Activated T-helper 9 cell treated with anti-CD3 and anti-CD28 coated beads, Interleukin-2, amount 50 U/mL, for 16 hours (primary cell): ENCODE measurements around the gene ECHDC3.
"Not testable (repeated sequence)": the region's sequence is repeated elsewhere in the genome, so short reads cannot be mapped to it uniquely, and the experiment has no call there.

Source experiments
- DNase-seq: peaks from one replicate; pipeline ENCODE4 v3.0.0-alpha.2; 2020; ENCODE audit warnings: low read depth

The ECHDC3 gene, protein sequence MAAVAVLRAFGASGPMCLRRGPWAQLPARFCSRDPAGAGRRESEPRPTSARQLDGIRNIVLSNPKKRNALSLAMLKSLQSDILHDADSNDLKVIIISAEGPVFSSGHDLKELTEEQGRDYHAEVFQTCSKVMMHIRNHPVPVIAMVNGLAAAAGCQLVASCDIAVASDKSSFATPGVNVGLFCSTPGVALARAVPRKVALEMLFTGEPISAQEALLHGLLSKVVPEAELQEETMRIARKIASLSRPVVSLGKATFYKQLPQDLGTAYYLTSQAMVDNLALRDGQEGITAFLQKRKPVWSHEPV

DNA sequence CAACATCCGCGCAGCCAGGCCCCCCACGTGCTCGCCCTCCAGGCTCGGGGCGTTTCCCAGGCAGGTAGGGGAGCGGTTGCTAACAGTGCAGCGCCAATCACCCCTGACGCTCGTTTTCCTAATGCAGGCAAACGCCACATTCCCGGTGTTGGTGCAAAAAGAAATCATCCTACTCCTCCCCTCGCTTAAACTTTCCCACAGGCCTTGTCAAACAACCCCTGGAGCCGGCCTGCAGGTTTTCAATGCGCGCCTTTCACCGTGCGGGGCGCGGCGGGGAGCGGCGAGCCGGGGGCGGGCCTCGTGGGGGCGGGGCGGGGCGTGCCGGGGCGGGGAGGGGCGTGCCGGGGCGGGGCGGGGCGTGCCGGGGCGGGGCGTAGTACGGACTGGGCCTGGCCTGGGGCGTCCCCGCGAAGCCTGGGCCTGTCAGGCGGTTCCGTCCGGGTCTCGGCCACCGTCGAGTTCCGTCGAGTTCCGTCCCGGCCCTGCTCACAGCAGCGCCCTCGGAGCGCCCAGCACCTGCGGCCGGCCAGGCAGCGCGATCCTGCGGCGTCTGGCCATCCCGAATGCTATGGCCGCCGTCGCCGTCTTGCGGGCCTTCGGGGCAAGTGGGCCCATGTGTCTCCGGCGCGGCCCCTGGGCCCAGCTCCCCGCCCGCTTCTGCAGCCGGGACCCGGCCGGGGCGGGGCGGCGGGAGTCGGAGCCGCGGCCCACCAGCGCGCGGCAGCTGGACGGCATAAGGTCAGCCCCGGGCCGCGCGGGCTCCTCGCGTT lies at the start of gene ECHDC3:
Gene ECHDC3, plus strand, starts transcription at position 374 of the 770 bp plus-strand sequence. Its CDS starts 195 bp downstream, at position 569.
- DNase-seq = peak; percentile 29

DNA sequence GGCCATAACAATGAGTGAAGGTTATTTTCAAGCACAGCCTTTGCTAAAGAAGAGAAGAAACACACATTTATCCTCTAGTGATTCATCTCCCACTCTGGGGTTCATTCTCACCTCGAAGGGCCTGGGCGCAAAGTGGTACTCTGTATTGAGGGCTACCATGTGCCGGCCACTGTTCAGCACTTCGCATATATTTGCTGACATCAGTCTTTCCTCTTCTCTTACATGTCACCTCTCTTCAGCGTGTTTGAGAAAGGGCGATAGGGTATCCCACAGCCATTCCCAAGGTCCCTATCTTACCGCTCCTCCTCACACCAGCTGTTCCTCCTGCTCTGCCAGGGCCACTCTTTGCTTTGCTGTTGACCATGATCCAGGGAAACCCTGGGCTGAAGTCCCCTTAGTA lies 48.8 kb upstream of the ECHDC3 start:
- no peak for DNase-seq

DNA sequence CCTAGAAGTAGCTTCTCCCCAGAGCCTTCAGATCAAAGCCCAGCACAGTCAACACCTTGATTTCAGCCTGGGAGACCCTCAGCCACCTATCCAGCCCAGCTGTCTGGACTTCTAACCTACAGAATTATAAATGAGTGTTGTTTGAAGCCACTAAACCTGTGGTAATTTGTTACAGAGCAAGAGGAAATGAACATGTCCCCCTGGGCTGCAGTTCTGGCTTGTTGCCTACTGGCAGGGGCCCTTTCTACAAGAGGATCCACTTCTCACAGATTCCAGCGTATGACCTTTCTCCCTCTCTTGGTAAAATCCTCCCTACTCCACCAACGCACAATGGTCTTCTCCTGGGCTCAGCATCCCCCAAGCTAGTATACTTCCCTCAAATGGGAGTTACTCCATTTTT lies 46.4 kb upstream of the ECHDC3 start:
- DNase-seq = no peak

DNA sequence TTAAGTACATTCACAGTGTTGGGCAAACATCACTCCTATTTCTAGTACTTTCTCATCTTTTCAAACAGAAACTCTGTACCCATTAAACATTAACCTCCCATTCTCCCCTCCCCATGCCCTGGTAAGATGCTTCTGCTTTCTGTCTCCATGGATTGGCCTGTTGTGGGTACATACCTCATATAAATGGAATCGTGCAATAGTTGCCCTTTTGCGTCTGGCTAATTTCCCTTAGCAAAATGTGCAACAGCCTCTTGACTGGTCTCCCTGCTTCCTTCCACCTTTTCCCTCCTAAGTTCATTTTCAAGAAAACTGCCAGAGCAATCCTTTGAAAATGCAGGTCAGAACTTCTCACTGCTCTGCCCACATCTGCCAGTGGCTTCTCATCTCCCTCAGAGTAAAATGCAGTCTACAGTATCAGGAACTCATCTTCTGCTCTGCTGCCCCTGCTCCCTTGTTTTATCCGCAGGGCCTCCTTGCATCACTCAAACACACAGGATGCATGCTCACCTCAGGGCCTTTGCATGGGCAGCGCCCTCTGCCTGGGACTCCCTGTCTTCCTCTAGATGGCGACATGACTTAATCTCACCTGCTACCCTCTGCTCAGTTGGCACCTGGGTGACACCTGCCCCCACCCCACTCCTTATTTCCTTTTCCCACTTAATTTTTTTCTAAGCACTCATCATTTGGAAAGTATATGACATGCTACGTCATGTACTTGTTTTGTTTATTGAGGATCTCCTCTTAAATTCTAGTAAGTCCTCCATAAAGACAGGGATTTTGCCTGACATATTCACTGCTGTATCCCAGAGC lies 44.3 kb upstream of the ECHDC3 start:
- no peak for DNase-seq

DNA sequence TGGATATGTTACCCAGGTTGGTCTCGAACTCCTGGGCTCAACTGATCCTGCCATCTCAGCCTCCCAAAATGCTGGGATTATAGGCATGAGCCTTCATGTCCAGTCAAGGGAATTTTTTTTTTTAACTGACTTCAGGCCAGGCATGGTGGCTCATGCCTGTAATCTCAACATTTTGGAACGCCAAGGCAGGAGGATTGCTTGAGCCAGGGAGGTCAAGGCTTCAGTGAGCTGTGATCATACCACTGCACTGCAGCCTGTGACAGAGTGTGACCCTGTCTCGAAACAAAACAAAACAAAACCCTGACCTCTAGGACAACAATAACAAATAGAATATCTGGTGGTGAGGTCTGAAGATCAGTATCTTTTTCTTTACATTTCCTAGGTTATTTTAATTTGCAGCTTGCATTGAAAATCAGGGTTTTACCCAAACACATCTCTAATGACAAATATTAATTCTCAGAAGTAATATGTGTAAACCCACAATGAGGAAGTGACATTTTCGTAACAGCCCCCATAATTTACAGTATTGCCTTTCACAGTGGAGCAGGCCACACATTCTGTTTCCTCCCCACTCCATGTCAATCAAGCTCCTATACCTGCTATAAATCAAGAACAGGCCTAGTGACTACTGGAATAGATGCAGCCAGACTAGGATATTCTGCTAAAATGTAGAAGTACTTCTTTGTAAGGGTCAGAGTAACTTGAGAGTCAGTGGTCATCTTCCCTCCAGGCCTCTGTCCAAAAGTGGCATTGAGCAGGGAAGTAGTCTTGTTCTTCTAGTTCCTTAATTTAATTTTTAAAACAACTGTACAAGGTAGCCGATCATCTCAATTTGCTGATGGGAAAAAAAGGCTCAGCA lies 43.3 kb upstream of the ECHDC3 start:
- DNase-seq = no peak

DNA sequence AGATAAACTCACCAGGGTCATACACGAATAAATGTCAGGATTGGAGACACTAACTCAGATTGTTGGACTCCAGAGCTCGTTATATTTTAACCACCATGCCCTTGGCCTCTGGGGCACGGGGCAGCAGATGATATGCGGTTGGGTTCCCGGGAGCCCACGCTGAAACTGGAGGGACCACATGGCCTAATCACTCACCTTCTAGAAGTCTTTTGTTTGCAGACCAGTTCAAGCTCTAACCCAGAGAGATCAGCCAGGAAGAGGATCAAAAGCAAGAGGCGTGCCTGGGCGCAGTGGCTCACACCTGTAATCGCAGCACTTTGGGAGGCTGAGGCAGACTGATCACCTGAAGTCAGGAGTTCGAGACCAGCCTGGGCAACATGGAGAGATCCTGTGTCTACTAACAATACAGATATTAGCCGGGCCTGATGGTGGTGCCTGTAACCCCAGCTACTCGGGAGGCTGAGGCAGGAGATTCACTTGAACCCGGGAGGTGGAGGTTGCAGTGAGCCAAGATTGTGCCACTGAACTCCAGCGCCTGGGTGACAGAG lies 42.6 kb upstream of the ECHDC3 start:
- no peak for DNase-seq

DNA sequence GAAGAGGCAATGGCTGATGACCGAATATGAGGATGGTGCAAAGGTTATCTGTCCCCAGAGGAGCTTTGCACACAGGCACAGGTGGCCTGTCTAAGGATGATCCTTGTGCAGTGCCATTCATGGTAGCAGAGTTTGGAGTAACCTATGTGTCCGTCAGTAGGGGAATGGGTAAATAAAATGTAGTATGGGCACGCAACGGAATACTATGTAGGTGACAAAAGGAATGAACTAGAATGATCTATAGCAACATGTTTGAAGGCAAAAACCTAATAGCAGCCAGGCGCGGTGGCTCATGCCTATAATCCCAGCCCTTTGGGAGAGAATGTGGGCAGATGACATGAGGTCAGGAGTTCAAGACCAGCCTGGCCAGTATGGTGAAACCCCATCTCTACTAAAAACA lies 41.6 kb upstream of the ECHDC3 start:
- DNase-seq = no peak

DNA sequence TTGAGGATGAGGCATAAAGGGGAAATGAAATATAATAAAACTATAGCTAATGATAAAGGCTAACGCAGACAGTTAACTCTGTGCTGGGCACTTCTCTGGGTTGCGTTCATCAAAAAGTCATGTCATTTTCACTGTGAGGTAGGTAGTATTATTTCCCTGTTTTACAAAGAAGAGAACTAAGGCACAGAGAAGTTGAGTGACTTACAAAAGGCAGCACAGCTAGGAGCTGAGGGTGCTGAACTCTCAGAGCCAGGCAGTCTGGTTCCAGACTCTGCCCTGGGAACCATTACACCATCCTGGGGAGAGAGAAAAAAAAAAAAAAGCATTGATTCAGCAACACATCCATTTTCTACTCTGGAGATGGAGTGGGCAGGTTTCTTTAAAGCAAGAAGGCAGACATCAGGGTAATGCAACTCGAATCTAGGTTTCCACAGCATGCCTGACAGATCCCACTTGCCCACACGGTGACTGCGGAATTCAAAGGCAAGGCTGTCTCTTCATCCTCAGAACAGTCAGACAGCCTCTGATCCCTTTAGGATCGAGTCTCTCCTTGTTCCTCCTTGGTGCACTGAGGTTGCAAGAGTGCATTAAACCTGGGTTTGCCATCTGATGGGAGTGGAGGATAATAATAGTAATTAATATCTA lies 40.6 kb upstream of the ECHDC3 start:
- no peak for DNase-seq

DNA sequence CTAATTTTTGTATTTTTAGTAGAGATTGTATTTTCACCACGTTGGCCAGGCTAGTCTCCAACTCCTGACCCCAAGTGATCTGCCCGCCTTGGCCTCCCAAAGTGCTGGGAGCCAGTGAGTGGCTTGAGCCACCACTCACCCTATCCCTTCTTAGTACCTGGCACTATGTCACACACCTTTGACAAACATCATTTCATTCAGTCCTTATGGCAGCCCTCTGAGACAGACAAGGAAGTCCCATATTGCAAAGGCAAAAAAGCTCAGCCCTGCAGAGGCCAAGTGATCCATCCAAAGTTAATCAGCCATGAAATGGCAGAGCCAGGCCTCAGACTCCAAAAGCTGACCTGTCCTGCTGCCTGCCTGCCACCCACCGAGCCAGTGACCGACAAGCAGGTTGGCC lies 39.9 kb upstream of the ECHDC3 start:
- DNase-seq = no peak

DNA sequence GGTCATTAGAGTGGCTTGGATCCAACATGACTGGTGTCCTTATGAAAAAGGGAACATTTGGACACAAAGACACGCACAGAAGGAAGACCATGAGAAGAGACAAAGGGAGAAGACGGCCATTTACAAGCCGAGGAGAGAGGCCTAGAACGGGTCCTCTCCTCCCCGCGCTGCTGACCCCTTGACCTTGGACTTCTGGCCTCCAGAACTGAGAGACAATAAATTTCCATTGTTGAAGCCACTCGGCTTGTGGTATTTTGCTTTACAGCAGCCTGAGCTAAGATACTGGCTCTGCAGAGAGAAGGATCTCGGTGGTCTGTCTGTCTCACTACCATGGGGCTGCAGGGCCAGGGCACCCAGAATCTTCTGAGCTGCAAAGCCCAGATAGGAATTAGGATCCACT lies 38.1 kb upstream of the ECHDC3 start:
- no peak for DNase-seq

DNA sequence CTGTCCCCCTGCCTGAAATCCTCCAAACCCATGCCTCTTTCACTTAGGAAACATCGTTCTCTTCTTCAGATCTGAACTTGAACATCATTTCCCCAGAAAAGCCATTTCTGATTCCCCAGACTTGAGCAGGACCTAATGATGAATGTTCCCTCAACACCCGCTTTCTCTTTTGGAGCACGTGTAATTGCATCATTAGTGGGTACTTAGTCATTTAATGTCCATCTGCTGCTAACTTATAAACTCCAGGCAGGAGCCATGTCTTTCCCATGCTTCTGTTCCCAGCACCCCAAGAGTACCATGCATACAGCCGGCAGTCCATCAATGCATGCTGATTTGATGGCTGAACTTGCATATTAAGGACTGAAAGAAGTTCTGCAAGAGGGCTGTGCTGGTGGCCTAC lies 36.5 kb upstream of the ECHDC3 start:
- DNase-seq = no peak

DNA sequence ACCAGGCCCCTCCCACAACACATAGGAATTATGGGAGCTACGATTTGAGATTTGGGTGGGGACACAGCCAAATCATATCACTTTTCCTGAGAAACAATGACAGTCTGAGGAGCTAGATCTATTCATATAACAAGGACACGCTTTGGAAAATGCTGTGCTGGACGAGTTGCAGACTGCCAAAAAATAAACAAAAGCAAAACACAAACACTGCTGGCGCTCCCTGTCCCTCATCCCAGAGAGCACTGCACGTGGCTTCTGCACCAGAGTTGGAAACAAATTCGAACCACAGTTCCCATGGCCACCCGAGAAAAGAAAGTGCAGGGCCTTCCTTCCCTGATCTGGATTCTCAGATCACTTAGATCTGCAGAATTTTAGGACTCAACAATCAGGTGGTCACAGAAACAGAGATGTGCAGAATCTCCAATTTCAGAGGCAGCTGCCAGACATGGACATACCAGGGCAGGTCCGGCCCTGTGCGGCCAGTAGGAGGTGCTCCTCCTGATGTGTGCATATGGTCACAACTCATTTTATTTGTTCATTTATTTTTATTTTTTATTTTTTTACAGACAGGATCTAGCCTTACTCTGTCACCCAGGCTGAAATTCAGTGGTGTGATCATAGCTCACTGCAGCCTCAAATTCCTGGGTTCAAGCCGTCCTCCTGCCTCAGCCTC lies 35.2 kb upstream of the ECHDC3 start:
- DNase-seq = no peak

DNA sequence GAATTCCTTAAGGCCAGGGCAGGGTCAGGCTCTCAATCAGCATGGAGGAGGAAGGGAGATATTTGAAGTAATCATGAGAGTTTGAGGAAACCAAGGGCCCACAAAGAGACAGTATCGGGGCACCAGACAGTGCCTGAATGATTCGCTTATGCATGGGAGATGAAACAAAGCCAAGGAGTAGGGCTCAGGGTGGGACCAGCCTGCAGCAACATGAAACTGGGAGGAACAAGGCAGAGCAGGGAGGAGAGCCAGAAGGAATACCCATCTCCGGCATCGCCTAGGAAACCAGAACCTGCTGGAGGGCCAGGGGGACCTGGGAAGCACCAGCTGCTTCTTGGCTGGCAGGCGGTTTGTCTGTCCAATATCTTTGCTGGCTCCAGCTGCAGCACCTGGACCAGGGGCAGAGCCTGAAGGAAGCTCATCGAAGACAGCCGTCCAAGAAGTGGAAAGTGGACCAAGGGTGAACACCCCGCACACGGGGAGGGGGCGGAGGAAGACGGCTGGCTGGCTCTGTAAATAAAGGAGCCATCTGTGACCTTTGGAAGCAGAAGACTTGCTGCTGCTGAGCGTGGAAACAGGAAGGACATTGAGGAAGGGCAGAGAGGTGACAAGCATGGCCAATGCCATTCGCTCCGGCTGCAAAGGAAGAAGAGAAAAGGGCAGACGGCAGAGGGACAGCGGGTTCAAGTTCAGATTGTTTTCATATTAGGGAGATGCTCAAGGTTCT lies 34.4 kb upstream of the ECHDC3 start:
- no peak for DNase-seq

DNA sequence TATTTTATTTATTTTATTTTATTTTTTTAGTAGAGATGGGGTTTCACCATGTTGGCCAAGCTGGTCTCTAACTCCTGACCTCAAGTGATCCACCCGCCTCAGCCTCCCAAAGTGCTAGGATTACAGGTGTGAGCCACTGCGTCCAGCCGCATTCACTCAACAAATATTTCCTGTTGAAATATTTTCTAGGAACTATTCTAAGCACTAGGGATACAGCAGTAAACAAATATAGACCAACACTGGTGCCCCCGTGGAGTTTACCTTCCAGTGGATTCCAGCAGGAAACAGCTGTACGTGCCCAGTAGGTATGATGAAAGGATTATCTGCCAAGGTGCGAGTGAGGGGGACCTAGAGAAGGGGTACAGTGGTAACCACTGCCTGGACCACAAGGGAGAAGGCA lies 33.4 kb upstream of the ECHDC3 start:
- DNase-seq = not testable (repeated sequence)

DNA sequence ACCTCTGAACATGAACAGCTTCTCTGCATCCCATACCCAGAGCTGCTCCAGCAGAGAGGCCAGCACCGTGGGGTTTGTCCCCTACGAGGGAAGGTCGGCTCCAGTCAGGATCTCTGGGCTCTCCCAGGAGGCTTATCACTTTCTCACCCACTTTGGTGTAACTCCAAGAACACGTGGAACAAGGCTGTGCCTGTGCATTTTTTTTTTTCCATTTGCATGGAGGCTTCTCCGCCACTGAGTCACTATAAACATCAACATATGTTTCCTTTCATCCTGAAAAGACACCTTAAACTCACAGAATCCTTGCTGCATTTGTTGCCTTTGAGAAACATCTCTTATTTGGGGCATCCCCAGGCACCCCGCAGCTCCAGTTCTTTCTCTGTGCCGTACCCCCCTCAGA lies 29.4 kb upstream of the ECHDC3 start:
- no peak for DNase-seq

DNA sequence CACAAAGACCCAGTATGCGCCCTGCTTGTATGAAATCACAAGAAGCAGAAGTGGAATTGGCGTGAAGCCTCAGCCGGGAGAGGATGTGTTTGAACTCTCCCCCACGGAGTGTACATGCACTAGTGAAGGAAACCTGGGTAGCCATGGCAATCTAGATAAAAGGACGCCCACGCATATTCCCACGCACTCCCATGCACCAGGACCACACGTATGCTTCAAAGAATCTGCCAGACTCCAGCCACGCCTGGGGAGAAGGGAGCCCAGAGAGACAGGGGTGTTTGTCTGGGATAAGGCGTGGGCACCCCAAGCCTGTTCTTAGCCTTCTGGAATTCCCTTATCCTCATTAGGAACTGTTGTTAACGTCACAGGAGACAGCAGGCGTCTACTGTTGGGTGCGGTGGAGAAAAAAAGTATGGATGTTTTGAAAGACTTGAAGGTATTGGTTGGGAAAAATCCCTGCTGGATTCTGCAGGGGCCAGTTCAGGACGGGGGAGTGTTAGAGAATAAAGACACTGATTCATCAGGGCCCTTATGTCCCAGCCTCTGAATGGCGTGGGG lies 28.9 kb upstream of the ECHDC3 start:
- DNase-seq = no peak

DNA sequence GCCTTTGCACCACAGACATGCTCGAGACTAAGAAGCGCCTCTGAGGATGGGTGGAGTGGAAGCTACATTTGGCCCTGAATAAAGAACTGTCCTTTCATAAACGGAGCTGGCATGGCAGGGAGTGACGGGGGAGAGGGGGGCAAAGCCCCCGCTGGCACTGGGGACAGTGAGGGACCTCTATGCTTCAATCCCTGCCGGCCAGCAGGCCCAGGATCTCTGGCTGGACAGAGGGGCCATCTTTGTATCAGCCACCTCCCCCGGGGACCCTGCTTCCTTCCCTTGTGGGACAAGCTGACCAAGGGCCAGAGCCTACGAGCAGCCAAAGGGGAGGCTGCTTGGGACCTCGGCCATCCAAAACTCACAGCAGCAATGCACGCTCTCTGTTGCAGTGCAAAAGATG lies 28.2 kb upstream of the ECHDC3 start:
- no peak for DNase-seq

DNA sequence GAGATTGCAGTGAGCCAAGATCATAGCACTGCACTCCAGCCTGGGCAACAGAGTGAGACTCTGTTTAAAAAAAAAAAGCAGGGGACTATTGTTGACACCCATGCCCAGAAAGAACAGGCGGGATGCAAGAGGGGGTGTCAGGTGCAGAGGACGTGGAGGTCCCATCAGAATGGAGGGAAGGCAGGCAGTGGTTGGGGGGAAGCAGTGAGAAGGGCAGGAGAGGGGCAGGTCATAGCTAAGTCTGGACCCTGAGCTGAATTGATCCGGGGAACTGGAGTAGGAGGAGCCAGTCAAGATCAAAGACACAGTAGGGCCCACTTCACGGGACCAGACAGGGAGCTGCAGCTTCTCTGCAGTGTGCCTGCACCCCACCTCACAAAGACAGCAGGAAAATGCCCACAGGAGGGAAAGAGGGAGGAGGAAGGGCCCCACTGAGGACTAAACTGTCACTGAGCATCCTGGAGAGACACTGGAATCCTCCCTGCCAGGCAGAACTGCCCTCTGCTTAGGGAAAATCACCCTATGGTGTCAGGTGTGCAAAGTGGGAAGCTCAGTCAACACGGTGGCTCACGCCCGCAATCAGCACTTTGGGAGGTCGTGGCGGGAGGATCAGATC lies 27.3 kb upstream of the ECHDC3 start:
- no peak for DNase-seq
